DMS 273 (cell line): ENCODE results near the gene SMC4.
"Not testable (repeated sequence)": the region's sequence is repeated elsewhere in the genome, so short reads cannot be mapped to it uniquely, and the experiment has no call there.

Experiments
- DNase-seq: peaks from one replicate; lab custom pipeline; 2025; ENCODE audit not compliant: unreplicated experiment; lab: John Stamatoyannopoulos, UW

Gene SMC4

DNA sequence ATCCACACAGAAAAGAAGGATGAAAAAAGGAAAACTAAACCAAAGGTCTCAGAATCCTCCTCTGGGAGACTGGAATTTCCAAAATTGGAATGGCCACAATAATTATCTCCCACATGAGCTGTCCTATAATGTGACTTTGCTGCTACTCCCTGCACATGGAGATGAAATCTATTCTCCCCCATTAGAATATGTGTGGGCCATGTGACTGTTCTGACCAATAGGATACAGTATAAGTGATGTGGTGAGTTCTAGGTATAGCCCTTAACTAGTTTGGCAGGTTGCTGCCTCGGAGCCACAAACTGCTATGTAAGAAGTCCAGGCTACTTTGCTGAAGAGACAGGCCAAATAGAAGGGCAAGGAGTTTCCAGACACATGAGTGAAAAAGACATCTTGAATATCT, 45.0 kb downstream of the SMC4 start:
- peak; percentile 27 for DNase-seq

DNA sequence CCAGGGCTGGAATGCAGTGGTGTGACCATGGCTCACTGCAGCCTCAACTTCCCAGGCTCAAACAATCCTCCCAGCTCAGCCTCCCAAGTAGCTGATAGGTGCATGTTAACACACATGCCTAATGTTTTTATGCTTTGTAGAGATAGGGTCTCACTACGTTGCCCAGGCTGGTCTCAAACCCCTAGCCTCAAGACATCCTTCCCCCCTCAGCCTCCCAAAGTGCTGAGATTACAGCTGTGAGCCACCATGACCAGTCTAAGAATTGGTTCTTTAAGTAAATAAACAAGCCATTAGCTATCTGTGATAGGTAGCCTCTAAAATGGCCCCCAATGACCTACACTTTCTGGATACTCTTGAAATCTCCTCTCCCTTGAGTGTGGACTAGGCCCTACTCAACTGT, 46.4 kb downstream of the SMC4 start:
- DNase-seq: no peak

GRCh38 chr3:160446522-160447056, 47.1 kb downstream of the SMC4 start:
- DNase-seq: no peak

- no peak for DNase-seq
Measured at GRCh38 chr3:160447544-160447943, 48.1 kb downstream of the SMC4 start.

- DNase-seq: peak; percentile 46
Measured at GRCh38 chr3:160448845-160449635, 49.6 kb downstream of the SMC4 start.

- peak; percentile 89 for DNase-seq
Measured at GRCh38 chr3:160449636-160450598, 50.5 kb downstream of the SMC4 start, which contains the start of gene TRIM59. Gene TRIM59, minus strand, starts transcription at chr3:160449786. Its CDS starts 10,603 bp downstream, at chr3:160439183.

DNA sequence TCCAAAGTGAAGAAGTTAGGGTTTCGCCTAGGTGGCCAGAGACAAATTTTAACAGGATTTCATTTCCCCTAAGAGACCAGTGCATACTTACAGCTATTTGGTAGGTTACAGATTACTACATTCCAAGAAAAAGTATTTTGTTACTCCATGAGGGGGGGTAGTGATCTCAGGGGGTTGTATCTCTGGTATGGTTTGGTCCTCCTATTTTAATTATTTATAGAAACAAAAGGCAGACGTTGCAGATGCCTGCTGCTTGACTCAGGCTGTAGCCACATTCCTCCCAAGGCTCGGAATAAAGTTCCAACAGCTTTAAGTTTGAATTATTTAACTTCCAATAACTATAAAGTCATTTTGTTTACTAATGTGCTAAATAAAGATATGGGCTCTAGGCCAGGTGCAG, 51.4 kb downstream of the SMC4 start:
- peak; percentile 33 for DNase-seq

DNA sequence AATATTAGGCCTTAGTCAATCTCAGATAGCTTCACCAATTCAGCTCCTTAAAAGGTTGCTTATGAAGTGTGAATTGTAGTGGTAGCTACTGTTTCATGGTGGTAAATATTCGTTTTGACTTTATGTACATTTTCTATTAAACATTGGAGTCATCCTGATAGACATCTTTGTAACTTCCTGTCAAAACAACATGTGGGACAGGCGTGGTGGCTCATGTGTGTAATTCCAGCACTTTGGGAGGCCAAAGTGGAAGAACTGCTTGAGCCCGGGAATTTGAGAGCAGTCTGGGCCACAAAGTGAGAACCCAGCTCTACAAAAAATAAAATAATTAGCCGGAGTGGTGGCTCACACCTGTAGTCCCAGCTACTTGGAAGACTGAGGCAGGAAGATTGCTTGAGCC, 52.2 kb downstream of the SMC4 start:
- DNase-seq: no peak

DNA sequence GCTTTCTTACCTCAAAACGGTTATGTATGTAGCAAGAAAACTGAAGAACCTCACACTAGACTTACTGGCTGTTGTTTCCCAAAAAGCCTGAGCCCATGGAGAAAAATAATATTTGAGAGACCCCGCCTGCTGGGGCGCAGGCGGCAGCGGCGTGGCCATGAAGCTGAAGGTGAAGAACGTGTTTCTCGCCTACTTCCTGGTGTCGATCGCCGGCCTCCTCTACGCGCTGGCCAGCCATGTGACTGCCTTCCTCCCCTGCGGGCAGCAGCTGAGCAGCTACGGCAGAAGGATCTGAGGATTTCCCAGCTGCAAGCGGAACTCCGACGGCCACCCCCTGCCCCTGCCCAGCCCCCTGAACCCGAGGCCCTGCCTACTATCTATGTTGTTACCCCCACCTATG, 52.8 kb downstream of the SMC4 start:
- DNase-seq: not testable (repeated sequence)

DNA sequence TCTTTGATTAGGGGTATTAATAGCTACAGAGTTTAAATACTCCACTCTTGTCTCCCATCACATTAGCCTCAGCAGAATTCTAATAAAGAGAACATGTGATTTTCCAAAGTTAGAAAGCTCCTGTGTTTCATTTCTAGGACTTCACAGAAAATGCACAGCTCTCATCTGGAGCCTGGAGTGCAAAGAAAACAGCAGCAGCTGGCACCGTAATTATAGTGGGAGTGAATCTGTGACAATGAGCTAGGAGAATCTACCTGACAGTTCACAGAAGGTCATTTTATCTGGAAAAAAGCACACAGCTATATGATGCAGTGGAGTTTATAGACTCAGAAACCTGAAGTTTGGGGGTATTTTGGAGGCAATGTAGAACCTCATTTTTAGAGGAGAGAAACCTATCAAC, 55.5 kb downstream of the SMC4 start:
- peak; percentile 93 for DNase-seq

- DNase-seq: peak; percentile 42
Measured at GRCh38 chr3:160455846-160456245, 56.4 kb downstream of the SMC4 start.

DNA sequence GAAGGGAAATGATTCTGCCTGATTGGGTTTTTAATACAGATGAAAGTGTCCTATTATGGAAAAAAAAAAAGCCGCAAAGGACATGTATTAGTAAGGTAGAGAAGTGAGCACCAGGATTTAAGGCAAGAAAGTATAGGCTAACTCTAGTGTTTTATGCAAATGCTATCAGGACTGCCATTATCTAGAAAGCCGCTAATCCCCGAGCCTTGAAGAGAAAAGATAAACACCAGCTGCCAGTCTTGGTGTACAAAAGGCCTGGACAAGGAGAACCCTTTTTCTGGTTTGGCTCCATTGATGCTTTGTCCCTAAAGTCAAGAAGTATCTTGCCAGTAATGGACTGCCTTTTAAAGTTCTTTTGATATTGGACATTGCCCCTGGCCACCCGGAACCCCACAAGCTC, 58.7 kb downstream of the SMC4 start:
- peak; percentile 94 for DNase-seq

GRCh38 chr3:160459450-160459970, 60.1 kb downstream of the SMC4 start:
- no peak for DNase-seq

- DNase-seq: no peak
Measured at GRCh38 chr3:160460033-160460432, 60.6 kb downstream of the SMC4 start.

GRCh38 chr3:160464321-160464720, 64.9 kb downstream of the SMC4 start:
- DNase-seq: no peak

DNA sequence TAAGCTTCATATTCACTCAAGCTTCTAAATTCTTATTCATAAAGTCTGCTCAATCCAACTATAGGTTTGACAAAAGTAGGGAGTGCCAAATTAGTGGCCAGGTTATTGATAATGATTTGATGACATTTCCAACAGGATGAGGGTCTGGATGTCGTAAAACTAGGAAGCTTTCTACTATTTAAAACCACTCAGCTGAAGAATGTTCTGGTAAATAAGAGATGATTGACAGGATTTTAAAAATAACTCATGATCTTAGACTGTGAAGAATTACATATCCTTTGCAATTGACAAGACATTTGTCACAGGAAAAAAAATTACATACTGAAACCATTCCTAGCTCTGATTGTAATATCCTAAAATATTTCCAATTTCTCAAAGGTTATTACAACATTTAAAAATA, 65.5 kb downstream of the SMC4 start:
- DNase-seq: no peak

- no peak for DNase-seq
Measured at GRCh38 chr3:160470181-160470580, 70.7 kb downstream of the SMC4 start.

GRCh38 chr3:160471892-160472291, 72.4 kb downstream of the SMC4 start:
- no peak for DNase-seq

DNA sequence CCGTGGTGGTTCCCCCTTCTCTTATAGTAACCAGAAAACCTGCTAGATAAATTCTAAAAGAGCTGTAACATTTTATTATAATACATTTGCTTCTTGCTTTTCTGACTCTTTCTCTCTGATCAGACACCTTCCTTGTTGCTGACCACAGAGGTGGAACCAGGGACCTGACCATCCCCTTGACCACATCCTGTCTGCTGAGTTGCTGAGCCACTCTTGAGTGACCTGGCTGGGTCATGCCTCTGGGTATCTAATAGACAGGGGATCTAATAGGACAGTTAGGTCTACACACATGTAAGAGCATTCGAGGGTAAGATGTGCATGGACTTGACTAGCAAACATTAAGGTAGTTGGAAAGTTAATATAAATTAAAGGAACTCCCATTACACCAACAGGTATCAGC, 72.9 kb downstream of the SMC4 start:
- DNase-seq: no peak

GRCh38 chr3:160473221-160473620, 73.8 kb downstream of the SMC4 start:
- DNase-seq: no peak

- DNase-seq: no peak
Measured at GRCh38 chr3:160473978-160474377, 74.5 kb downstream of the SMC4 start.
